Neural progenitor cell (in vitro differentiated cells): ENCODE results near the gene LRRK2. TPM values are rescaled to one million over a fixed set of nuclear protein-coding genes. Genes with fewer than 3 reads are reported as not detected.
"Not testable (repeated sequence)": the region's sequence is repeated elsewhere in the genome, so short reads cannot be mapped to it uniquely, and the experiment has no call there.

Experiments
- DNase-seq: peaks from one replicate; pipeline ENCODE4 v3.0.0-alpha.2; 2016; ENCODE audit warnings: low spot score
- H2AFZ ChIP-seq: fragments of 200-600 bp; sonication (generic); replicated peaks from 2 replicates; pipeline ENCODE4 v1.6.1; 2016; ENCODE audit warnings: antibody characterized with exemption
- H3F3A ChIP-seq: fragments of 200-600 bp; sonication (generic); 2 replicates; pipeline ENCODE4 v1.6.1; 2016; ENCODE audit warnings: antibody characterized with exemption, low read depth
- H3K27ac ChIP-seq: fragments of 200-600 bp; sonication (generic); 2 replicates; pipeline ENCODE4 v1.5.1; 2016; ENCODE audit warnings: mild to moderate bottlenecking
- H3K27me3 ChIP-seq: fragments of 200-600 bp; sonication (generic); 2 replicates; pipeline ENCODE4 v1.6.1; 2016; ENCODE audit warnings: mild to moderate bottlenecking, moderate library complexity
- H3K36me3 ChIP-seq: fragments of 200-600 bp; sonication (generic); 2 replicates; pipeline ENCODE4 v1.5.1; 2016
- H3K4me1 ChIP-seq: fragments of 200-600 bp; sonication (generic); 2 replicates; pipeline ENCODE4 v1.6.1; 2016; ENCODE audit warnings: mixed run types
- H3K4me2 ChIP-seq: fragments of 200-600 bp; sonication (generic); 2 replicates; pipeline ENCODE4 v1.6.1; 2016
- H3K4me3 ChIP-seq: fragments of 200-600 bp; sonication (generic); 2 replicates; pipeline ENCODE4 v1.5.1; 2016
- H3K79me2 ChIP-seq: fragments of 200-600 bp; sonication (generic); 2 replicates; pipeline ENCODE4 v1.6.1; 2016; ENCODE audit warnings: low read depth
- H3K9ac ChIP-seq: fragments of 200-600 bp; sonication (generic); 2 replicates; pipeline ENCODE4 v1.6.1; 2016
- H3K9me3 ChIP-seq: fragments of 200-600 bp; sonication (generic); 2 replicates; pipeline ENCODE4 v1.5.1; 2016; ENCODE audit warnings: low read depth
- H4K20me1 ChIP-seq: fragments of 200-600 bp; sonication (generic); 2 replicates; pipeline ENCODE4 v1.6.1; 2016; ENCODE audit warnings: low read depth
- H3K27ac Mint-ChIP-seq: 3 replicates; pipeline ENCODE4 v1.8.0; 2021; ENCODE audit warnings: mixed read lengths
- H3K27me3 Mint-ChIP-seq: 2 replicates; pipeline ENCODE4 v1.8.0; 2022; ENCODE audit warnings: low read depth, mild to moderate bottlenecking, inconsistent platforms, moderate library complexity, mixed read lengths; ENCODE audit not compliant: insufficient read depth
- H3K36me3 Mint-ChIP-seq: 3 replicates; pipeline ENCODE4 v1.8.0; 2021; ENCODE audit warnings: mixed read lengths
- H3K4me1 Mint-ChIP-seq: 3 replicates; pipeline ENCODE4 v1.8.0; 2021; ENCODE audit warnings: mixed read lengths
- H3K4me3 Mint-ChIP-seq: 3 replicates; pipeline ENCODE4 v1.8.0; 2021; ENCODE audit warnings: mild to moderate bottlenecking, moderate library complexity, mixed read lengths
- H3K9me3 Mint-ChIP-seq: 3 replicates; pipeline ENCODE4 v1.8.0; 2020; ENCODE audit warnings: mixed read lengths
- EZH2 ChIP-seq: fragments of 200-600 bp; sonication (generic); IDR thresholded peaks from 2 replicates; pipeline ENCODE4 v1.6.1; 2017; ENCODE audit warnings: antibody characterized with exemption, mild to moderate bottlenecking, moderate library complexity
- EZH2phosphoT487 ChIP-seq: fragments of 200-600 bp; sonication (generic); IDR thresholded peaks from 2 replicates; pipeline ENCODE4 v1.6.1; 2017; ENCODE audit warnings: antibody characterized with exemption
- total RNA-seq: library from RNA; depleted of rRNA; stranded (reverse); fragments of >200 nt; gene quantifications from 2 replicates; pipeline ENCODE4 v1.2.3, GENCODE V29; 2015; ENCODE audit warnings: low replicate concordance
- TF ChIP-seq, protein P1 (sequence below): fragments of 200-600 bp; sonication (generic); IDR thresholded peaks from 2 replicates; pipeline ENCODE4 v1.5.1; 2017; ENCODE audit warnings: antibody characterized with exemption, mild to moderate bottlenecking

The LRRK2 gene
- total RNA-seq, 1 donor from 2014 or later: 0.11 TPM

DNA sequence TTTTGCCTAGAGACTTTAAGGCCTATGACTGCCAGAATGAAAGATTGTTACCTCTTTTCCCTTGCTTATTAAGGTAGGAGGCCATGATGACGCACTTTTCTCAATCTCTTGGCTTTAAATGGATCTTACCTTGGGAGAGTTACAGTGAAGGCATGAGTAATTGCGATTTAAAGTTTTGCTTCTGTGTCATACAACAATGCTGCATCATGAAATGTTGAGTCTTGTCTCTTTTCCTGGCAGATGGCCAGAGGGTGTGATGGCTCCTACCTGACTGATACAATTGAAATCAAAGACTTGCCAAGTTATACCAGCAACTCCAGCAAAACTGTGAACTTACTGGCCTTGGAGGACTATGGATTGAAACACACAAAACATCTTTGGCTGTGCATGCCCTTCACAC is 17.2 kb upstream of the LRRK2 start:
- Histone ChIP-seq H3K9me3 (no peaks in the 10 kb centered on the region), H3F3A (no peaks in the 10 kb centered on the region), H3K4me1 (no peaks in the 10 kb centered on the region), H3K79me2 (no peaks in the 10 kb centered on the region), H3K4me2 (no peak overlapping the region), H3K4me3 (no peak overlapping the region), H3K27ac (no peak overlapping the region), H3K36me3 (no peaks in the 10 kb centered on the region), H4K20me1 (no peaks in the 10 kb centered on the region), H3K27me3 (no peaks in the 10 kb centered on the region), H3K9ac (no peak overlapping the region), H2AFZ (no peak overlapping the region)
- DNase-seq: no peak
- no peaks in the 10 kb centered on the region for H3K4me1 Mint-ChIP-seq
- peak overlapping the region; percentile 11 for H3K27ac Mint-ChIP-seq
- no peak overlapping the region for H3K4me3 Mint-ChIP-seq
- TF ChIP-seq EZH2phosphoT487: no peak
- no peak for TF ChIP-seq EZH2
- TF ChIP-seq, protein P1, sequence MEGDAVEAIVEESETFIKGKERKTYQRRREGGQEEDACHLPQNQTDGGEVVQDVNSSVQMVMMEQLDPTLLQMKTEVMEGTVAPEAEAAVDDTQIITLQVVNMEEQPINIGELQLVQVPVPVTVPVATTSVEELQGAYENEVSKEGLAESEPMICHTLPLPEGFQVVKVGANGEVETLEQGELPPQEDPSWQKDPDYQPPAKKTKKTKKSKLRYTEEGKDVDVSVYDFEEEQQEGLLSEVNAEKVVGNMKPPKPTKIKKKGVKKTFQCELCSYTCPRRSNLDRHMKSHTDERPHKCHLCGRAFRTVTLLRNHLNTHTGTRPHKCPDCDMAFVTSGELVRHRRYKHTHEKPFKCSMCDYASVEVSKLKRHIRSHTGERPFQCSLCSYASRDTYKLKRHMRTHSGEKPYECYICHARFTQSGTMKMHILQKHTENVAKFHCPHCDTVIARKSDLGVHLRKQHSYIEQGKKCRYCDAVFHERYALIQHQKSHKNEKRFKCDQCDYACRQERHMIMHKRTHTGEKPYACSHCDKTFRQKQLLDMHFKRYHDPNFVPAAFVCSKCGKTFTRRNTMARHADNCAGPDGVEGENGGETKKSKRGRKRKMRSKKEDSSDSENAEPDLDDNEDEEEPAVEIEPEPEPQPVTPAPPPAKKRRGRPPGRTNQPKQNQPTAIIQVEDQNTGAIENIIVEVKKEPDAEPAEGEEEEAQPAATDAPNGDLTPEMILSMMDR: no peak
- peaks cover 4% of the 10 kb centered on the region for H3K9me3 Mint-ChIP-seq
- no peaks in the 10 kb centered on the region for H3K36me3 Mint-ChIP-seq
- H3K27me3 Mint-ChIP-seq: no peaks in the 10 kb centered on the region

DNA sequence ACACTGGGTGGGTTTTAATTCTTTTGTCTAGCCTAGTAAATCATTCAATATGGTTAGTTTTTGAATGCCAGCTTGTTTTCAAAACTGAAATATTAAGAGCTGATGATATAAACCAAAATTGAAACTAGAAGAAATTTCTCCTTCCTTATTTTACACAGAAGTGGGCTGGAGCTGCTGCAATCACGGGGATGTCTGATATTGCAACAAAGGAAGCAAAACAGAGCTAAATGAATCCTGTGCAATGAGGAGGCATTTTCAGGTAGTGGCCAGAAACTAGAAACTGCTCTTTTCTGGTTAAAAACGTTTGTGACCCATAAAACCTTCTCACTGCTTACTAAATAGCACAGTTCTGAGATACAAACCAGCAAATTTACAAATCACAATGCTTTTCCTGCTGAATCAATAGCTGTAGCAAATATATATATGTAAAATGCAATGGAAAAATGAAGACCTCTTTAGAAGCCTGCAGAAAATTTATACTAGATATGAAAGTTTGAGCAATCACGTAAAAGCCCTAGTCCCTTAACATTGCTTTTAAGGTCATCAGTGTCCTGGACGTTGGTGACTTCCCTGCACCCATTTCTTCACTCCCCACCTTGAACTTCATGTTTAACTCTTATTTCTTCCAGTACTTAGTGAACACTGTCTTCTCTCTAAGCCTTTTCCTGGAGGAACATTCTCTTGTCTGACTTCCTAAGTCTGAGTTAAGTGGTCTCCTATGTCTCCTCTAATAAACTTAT is 15.9 kb upstream of the LRRK2 start:
- H3K36me3 ChIP-seq: no peaks in the 10 kb centered on the region
- H3K4me3 ChIP-seq: no peak overlapping the region
- Mint-ChIP-seq H3K9me3 (peaks cover 4% of the 10 kb centered on the region), H3K4me1 (no peaks in the 10 kb centered on the region), H3K27ac (no peak overlapping the region), H3K4me3 (no peak overlapping the region), H3K27me3 (no peaks in the 10 kb centered on the region), H3K36me3 (no peaks in the 10 kb centered on the region)
- no peak overlapping the region for H2AFZ ChIP-seq
- no peak for DNase-seq
- H3K27me3 ChIP-seq: no peaks in the 10 kb centered on the region
- no peak overlapping the region for H3K9ac ChIP-seq
- no peaks in the 10 kb centered on the region for H3K4me1 ChIP-seq
- H4K20me1 ChIP-seq: no peaks in the 10 kb centered on the region
- H3K27ac ChIP-seq: no peak overlapping the region
- no peaks in the 10 kb centered on the region for H3K9me3 ChIP-seq
- H3F3A ChIP-seq: no peaks in the 10 kb centered on the region
- H3K79me2 ChIP-seq: no peaks in the 10 kb centered on the region
- TF ChIP-seq EZH2phosphoT487 (no peak), EZH2 (no peak)
- TF ChIP-seq, protein P1: no peak
- no peak overlapping the region for H3K4me2 ChIP-seq

DNA sequence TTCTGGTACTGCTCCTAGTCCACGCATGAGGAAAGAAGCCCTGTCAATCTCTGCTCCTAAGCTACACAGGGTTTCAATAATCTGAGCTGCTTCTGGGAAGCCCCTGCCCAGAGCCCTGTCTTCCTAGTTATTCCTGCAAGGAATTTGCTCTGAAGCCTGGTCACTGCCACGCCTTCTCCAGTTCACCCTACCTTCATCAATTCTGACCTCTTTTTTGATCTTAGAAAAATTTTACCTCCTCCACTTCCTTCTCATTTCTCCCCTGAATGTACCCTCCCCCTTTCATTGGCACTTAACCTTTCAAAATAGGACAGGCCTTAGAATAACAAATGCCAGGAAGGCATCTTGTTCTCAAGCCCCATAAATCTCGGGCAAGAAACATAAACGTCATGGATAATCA is 14.9 kb upstream of the LRRK2 start:
- H3K4me1 Mint-ChIP-seq: no peaks in the 10 kb centered on the region
- Histone ChIP-seq H3K79me2 (no peaks in the 10 kb centered on the region), H3K27me3 (no peaks in the 10 kb centered on the region), H4K20me1 (no peaks in the 10 kb centered on the region), H3K27ac (no peak overlapping the region), H3K9ac (no peak overlapping the region), H3K9me3 (no peaks in the 10 kb centered on the region), H3F3A (no peaks in the 10 kb centered on the region), H3K4me2 (no peak overlapping the region), H3K4me1 (no peaks in the 10 kb centered on the region), H2AFZ (no peak overlapping the region), H3K4me3 (no peak overlapping the region), H3K36me3 (no peaks in the 10 kb centered on the region)
- H3K27ac Mint-ChIP-seq: no peak overlapping the region
- H3K27me3 Mint-ChIP-seq: no peaks in the 10 kb centered on the region
- DNase-seq: no peak
- no peak for TF ChIP-seq EZH2phosphoT487
- TF ChIP-seq EZH2: no peak
- TF ChIP-seq, protein P1: no peak
- H3K4me3 Mint-ChIP-seq: no peak overlapping the region
- H3K9me3 Mint-ChIP-seq: peaks cover 8% of the 10 kb centered on the region
- no peaks in the 10 kb centered on the region for H3K36me3 Mint-ChIP-seq

DNA sequence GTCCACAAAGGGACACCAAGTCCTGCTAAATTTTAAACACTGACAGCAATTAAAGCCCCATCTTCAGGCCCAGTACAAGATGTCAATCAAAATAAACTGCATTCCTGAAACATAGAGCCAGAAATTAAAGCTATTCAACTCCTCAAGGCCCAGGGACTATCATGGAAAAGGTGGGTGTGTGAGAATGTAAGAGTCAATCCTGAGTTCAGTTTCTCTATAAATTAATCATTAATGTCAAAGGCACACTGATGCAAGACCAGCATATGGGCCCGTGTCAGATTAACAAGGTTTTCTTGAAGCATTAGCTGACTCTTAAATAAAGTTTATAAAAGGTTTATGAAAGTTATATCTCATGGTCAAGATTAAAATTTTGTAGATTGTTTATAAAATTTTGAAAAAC is 13.6 kb upstream of the LRRK2 start:
- H3K4me1 Mint-ChIP-seq, H4K20me1 ChIP-seq, H3K27me3 Mint-ChIP-seq, H3K9ac ChIP-seq, DNase-seq, H3K27me3 ChIP-seq, H3K36me3 ChIP-seq, H3K4me1 ChIP-seq, H3K79me2 ChIP-seq, H3K27ac ChIP-seq, H3K4me3 ChIP-seq, H3K36me3 Mint-ChIP-seq, H3K27ac Mint-ChIP-seq, H3K9me3 Mint-ChIP-seq, H3K4me2 ChIP-seq, H3K4me3 Mint-ChIP-seq, H2AFZ ChIP-seq, H3F3A ChIP-seq, H3K9me3 ChIP-seq: not testable (repeated sequence)
